DMS 273 (cell line): ENCODE data around the gene PET100.

Experiments used
- DNase-seq: peaks from one replicate; lab custom pipeline; 2025; ENCODE audit not compliant: unreplicated experiment; lab: John Stamatoyannopoulos, UW

Gene PET100

GRCh38 chr19:7647156-7647555, 17.6 kb downstream of the PET100 start:
- no peak for DNase-seq

- no peak for DNase-seq
These were observed 18.8 kb downstream of the PET100 start for GRCh38 chr19:7648265-7649014.

- DNase-seq, result no peak
These were observed 20.6 kb downstream of the PET100 start for GRCh38 chr19:7650148-7650547.

GRCh38 chr19:7652061-7652641, 22.6 kb downstream of the PET100 start:
- peak; percentile 92 for DNase-seq

GRCh38 chr19:7654401-7654800, 24.8 kb downstream of the PET100 start:
- no peak for DNase-seq

GRCh38 chr19:7655581-7655980, 26.0 kb downstream of the PET100 start:
- DNase-seq, result no peak

- no peak for DNase-seq
These were observed 27.6 kb downstream of the PET100 start for GRCh38 chr19:7657131-7657751.

- peak; percentile 65 for DNase-seq
These were observed 28.7 kb downstream of the PET100 start for GRCh38 chr19:7658219-7658686.

- no peak for DNase-seq
These were observed 32.3 kb downstream of the PET100 start for GRCh38 chr19:7661744-7662538.

GRCh38 chr19:7662657-7663056, 33.1 kb downstream of the PET100 start:
- DNase-seq, result peak; percentile 26

- no peak for DNase-seq
These were observed 34.1 kb downstream of the PET100 start for GRCh38 chr19:7663706-7664105.

GRCh38 chr19:7665076-7665475, 35.5 kb downstream of the PET100 start:
- DNase-seq, result peak; percentile 37

GRCh38 chr19:7668842-7669241, 39.2 kb downstream of the PET100 start, which contains the start of gene RETN:
Gene RETN (plus strand): TSS chr19:7669049. CDS start chr19:7669327, 278 bp downstream.
- no peak for DNase-seq

GRCh38 chr19:7669641-7670040, 40.0 kb downstream of the PET100 start:
- DNase-seq, result no peak

GRCh38 chr19:7670150-7670783, 40.7 kb downstream of the PET100 start:
- DNase-seq, result peak; percentile 71

GRCh38 chr19:7670790-7671189, 41.2 kb downstream of the PET100 start:
- no peak for DNase-seq

- DNase-seq, result no peak
These were observed 42.9 kb downstream of the PET100 start for GRCh38 chr19:7672522-7672921.

- peak; percentile 93 for DNase-seq
These were observed 44.7 kb downstream of the PET100 start for GRCh38 chr19:7674010-7675005.

- no peak for DNase-seq
These were observed 46.8 kb downstream of the PET100 start for GRCh38 chr19:7676376-7676775.

GRCh38 chr19:7676854-7677253, 47.3 kb downstream of the PET100 start, which contains the start of gene MCEMP1:
Gene MCEMP1 (plus strand): TSS chr19:7677090. CDS start chr19:7677121, 31 bp downstream.
- DNase-seq, result no peak
